ENCODE results near the gene ANKRD29.
"Not testable (repeated sequence)": the region's sequence is repeated elsewhere in the genome, so short reads cannot be mapped to it uniquely, and the experiment has no call there.

Gene ANKRD29

GRCh38 chr18:23641937-23642666 lies 20.6 kb downstream of the ANKRD29 start:
- no peak for DNase-seq

DNA sequence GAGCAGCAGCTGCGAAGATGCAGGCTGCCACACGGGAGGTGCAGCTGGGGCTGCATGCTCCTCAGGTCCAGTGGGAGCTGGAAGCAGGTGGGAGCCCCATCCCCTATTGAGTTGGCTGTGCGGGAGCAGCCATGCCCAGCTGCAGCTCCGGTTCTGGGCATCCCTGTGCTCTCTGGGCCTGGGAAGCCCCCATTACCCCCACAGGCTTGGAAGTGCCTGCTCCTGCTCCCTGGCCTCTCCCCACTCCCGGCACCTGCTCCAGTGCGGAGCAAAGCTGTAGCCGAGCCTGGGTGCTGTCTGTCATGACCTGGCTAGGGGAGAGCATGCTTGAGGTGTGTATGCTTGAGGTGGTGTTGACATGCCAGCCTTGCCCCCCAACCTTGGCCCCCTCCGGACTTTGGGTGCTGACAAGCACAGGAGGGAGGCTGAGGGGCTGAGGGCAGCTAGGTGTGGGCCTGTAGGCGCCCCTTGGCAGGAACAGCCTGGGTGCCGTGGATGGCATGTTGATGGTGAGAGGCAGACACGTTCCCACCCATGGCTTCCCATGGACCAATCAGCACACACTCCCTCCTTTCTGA lies 21.5 kb downstream of the ANKRD29 start:
- DNase-seq: no peak

DNA sequence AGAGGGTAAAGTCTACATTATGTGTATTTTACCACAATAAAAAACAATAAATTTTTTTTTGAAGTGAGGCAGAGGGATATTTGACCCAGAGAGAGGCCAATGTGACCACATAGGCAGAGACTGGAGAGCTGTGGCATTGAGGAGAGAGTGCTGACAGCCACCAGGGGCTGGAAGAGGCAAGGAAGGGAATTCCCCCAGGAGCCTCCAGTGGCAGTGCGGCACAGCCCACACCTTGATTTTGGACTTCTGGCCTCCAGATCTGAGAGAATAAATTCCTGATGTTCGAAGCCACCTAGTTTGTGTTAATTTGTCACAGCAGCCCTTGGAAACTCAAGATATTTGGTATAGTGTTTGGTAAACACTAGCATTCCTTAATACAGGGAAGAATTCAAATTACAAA lies 22.7 kb downstream of the ANKRD29 start:
- no peak for DNase-seq

DNA sequence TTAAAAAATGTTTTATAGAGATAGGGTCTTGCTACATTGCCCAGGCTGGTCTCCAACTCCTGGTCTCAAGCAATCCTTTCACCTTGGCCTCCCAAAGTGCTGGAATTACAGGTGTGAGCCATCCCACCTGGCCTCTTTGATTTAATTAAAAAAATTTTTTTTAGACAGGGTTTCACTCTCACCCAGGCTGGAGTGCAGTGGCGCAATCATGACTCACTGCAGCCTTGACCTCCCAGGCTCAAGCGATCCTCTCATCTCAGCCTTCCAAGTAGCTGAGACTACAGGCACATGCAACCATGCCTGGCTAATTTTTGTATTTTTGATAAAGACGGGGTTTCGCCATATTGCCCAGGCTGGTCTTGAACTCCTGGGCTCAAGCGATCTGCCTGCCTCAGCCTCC lies 26.3 kb downstream of the ANKRD29 start:
- not testable (repeated sequence) for DNase-seq

GRCh38 chr18:23636071-23636399 lies 26.7 kb downstream of the ANKRD29 start:
- DNase-seq: no peak

DNA sequence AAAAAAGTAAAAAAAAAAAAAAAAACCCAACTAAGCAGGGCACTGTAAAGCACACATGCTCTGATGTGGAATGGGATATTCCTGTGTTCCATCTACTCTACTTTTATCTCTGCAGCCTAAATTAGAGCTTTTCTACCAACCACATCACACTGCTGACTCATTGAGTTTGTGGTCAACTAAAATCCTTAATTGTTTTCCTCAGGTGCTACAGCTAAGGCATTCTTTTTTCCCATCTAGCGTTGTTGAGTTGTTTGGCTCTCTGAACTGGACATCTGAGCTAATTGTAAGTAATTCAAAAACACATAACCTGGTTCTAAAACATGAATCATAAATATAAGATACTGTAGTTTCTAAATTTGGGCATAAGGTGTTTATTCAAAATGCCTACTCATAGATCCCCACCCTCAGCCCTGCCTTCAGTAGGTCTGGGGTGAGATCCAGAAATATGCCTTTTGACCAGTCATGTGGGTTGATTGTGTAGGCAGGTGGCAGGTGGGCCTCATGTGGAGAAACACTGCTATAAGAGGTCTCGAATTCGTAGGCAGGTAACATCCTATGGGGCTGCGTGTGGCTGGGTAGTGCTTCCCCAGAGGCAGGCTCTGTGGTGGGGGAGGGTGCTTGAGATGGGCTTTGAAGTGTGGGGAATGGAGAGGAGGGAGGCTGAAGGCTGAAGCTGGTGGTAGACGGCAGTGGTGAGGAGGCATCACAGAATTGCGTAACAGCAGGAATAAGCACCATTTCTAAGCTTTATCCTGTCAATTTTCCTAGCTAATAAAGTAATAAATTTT lies 27.2 kb downstream of the ANKRD29 start:
- DNase-seq: no peak

GRCh38 chr18:23634692-23635091 lies 28.0 kb downstream of the ANKRD29 start:
- DNase-seq: no peak

GRCh38 chr18:23632615-23633014 lies 30.1 kb downstream of the ANKRD29 start:
- no peak for DNase-seq

- DNase-seq: no peak
Measured at GRCh38 chr18:23631746-23632145, 31.0 kb downstream of the ANKRD29 start.

DNA sequence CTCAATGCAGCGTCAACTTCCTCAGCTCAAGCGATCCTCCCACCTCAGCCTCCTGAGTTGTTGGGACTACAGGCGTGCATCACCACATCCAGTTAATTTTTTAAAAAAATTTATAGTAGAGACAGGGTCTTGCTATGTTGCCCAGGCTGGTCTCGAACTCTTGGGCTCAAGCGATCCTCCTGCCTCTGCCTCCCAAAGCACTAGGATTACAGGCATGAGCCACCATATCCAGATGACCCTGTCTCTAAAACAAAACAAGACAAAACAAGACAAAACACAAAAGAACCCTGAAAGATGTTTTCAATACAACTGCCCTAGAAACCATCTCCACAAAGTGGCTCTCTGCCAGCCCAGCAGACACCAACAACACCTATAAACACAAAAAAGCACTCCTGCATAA lies 31.4 kb downstream of the ANKRD29 start:
- no peak for DNase-seq

GRCh38 chr18:23629444-23629946 lies 33.2 kb downstream of the ANKRD29 start:
- DNase-seq: no peak

DNA sequence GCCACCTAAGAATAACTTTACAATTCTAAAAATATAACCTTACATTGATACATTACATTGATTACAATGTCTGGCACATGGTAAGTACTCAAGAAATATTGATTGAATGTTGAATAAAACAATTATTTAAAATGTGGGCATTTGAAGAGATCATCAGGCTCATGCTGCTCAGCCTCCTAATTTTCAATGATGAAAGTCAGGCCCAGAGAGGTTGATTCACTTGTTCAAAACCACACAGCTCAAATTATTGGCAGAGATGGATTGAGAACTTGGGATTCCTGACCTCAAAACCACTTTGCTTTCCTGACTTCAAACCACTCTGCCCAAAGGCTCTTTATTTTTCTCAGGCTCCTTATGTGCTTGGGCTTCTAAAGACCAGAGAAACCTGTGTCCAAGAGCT lies 34.7 kb downstream of the ANKRD29 start:
- DNase-seq: no peak

- DNase-seq: no peak
Measured at GRCh38 chr18:23627321-23627720, 35.4 kb downstream of the ANKRD29 start.

GRCh38 chr18:23626451-23627279 lies 36.0 kb downstream of the ANKRD29 start:
- DNase-seq: no peak

DNA sequence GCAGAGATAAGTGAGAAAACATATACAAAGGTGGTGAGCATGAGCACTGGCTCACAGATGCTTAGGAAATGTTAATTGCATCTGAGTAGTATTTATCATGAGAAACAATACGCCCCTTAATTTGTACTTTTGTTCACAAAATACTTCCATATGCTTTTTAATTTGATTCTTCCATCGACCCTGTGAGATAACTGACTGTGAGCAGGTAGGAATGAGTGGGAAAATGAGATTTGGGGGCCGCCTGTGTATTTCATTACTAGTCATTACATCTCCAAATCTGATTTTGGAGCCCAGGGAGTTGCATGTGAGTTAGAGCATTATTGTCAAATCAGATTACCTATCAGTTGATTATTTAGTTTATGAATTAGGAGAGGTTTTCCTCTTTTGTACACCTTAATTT lies 39.7 kb downstream of the ANKRD29 start:
- DNase-seq: no peak

DNA sequence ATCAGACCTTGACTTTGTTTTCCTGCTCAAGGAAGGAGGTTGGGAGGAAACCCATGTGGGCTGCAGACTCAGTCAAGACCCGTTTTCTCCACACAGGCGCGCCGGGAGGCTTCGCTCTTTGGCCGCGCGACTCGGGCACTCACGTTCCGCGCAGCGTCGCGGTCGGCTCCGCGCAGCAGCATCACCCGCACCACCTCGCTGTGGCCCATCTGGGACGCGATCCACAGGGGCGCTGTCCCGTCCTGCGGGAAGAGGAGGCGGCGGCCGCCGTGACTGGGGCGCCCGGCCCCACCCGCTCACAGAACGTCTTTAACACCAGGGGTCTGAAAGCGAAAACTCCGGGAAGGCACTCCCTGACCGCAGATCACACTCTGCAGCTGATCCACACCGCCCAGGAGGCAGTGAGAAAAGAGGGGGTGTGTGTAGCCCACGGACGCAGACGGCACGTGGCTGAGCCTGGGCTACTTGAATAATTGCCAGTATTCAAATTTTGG lies 43.3 kb downstream of the ANKRD29 start:
- no peak for DNase-seq

DNA sequence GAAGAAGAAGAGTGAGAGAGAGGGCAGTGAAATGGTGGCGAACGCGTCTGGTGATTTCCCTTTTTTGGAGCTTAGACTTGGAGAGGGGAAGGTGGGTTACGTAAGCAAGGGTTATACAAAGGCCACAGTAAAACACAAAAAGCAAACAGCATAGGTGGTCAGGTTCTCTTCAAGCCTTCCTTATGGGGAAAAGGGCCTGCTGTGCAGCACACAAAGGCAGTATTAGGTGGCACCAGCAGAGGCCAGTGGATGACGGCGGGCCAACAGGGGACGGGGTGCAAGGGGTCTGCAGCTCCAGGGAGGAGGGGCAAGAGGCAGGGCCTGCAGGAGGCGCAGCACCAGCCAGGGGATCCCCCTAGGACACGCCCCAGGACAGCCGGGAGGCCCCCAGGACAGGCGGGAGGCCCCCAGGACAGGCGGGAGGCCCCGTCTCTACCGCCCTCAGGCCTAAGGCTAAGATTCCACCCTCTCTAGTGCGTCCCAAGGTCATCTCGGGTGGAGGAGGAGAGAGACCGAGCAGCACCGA lies 43.8 kb downstream of the ANKRD29 start:
- no peak for DNase-seq

DNA sequence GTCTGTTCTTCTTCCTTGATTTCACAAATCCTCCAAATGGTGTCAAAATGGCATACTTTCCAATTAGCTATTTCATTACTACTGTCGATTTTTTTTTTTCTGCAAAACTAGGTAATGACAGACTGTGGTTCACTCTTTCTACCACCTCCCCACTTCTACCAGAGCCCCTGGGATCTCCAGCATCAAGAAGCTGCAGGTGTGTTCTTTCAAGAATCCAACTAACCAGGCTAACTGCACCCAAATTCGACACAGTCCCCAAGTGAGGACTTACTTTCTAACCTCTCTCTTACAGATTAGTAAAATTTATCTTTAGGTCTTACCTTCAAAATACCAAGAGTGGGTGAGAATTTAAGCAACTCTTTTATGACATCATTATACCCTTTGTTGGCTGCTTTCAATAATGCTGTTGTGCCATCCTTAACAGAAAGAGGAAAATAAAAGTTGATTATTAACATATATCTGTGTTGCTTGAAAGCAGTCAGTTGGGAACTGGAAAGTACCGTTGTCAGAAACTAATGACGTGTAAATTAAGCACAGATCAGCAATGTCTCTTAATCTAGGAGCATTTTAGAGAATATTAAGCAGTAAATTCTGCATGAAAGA lies 45.2 kb downstream of the ANKRD29 start:
- DNase-seq: no peak

GRCh38 chr18:23616258-23616657 lies 46.5 kb downstream of the ANKRD29 start:
- no peak for DNase-seq

DNA sequence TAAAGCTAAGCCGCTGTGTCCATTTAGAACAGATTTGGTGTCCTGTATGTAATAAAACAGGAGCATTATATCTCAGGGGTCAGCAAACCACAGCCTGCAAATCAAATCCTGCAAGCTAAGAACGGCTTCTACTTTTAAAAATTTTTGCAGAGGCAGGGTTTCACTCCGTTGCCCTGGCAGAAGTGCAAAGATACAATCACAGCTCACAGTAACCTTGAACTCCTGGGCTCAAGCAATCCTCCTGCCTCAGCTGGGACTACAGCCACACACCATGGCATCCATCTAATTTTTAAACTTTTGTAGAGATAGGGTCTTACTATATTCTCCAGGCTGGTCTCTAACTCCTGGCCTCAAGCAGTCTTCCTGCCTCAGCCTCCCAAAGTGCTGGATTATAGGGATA lies 47.8 kb downstream of the ANKRD29 start:
- DNase-seq: no peak

DNA sequence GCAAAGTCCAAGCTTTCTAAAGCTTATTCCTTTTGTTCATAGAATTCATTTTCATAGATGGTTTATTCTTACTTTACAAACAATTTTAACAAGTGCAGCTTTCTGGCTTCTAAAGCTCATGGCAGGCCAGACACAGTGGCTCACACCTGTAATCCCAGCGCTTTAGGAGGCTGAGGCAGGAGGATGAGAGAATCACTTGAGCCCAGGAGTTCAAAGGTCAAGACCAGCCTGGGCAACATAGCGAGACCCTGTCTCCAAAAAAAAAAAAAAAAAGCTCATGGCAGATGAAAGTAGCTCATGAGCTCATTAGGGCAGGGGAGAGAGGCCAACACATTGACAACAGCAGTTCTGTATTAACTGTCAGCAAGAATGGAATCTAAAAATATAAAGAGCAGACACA lies 48.3 kb downstream of the ANKRD29 start:
- DNase-seq: no peak

- not testable (repeated sequence) for DNase-seq
Measured at GRCh38 chr18:23613091-23613475, 49.6 kb downstream of the ANKRD29 start.

All from CD4-positive, alpha-beta T cell treated with Interleukin-4 for 4 hours (primary cell).